ENCODE data around the gene NR2F2. TPM values are rescaled to one million over a fixed set of nuclear protein-coding genes. Genes with fewer than 3 reads are reported as not detected.

The NR2F2 gene
- total RNA-seq, 1 experiment from 2014 or later: 72.1 TPM

DNA sequence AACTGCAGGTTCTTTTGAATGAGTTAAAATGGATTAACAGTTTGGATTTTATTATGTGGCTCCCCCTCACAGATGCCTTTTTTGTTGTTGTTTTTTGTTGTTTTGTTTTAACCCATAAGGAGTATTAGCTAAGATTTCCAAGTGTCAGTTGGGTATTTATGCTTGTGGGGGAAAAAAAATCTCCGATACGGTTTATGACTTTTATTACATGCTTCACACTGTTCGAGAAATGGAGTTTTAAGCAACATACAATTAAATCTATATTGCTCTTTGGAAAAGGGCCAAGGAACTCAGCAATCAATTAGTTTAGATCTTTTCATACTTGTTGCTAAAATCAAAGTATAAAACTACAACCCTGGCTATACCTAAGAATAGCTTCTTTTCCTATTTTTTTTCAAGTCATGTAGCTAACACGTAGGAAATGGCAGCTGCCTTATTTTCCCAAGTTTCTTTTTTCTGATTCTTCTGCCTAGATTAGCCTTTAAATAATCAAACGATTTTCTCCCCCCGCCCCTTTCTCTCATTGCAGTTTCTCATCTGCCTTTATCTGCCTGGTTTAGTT, 16.0 kb downstream of the NR2F2 start:
- H3K79me2 ChIP-seq (ENCODE audit: low read depth): peaks cover 17% of the 10 kb centered on the region
- no peak overlapping the region for H3K27ac ChIP-seq
- TF ChIP-seq EZH2 (IDR thresholded peaks at IDR 0.05; ENCODE audit: low read depth): no peak
- TF ChIP-seq, protein P1, sequence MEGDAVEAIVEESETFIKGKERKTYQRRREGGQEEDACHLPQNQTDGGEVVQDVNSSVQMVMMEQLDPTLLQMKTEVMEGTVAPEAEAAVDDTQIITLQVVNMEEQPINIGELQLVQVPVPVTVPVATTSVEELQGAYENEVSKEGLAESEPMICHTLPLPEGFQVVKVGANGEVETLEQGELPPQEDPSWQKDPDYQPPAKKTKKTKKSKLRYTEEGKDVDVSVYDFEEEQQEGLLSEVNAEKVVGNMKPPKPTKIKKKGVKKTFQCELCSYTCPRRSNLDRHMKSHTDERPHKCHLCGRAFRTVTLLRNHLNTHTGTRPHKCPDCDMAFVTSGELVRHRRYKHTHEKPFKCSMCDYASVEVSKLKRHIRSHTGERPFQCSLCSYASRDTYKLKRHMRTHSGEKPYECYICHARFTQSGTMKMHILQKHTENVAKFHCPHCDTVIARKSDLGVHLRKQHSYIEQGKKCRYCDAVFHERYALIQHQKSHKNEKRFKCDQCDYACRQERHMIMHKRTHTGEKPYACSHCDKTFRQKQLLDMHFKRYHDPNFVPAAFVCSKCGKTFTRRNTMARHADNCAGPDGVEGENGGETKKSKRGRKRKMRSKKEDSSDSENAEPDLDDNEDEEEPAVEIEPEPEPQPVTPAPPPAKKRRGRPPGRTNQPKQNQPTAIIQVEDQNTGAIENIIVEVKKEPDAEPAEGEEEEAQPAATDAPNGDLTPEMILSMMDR (conservative IDR thresholded peaks at IDR 0.05): no peak
- BruUV-seq (replicated peaks): no TSS peak
- H4K20me1 ChIP-seq (ENCODE audit: insufficient read depth): peaks cover 5% of the 10 kb centered on the region
- no peaks in the 10 kb centered on the region for H3K9me3 ChIP-seq (ENCODE audit: insufficient read depth, low read depth)
- intact Hi-C loops (cut with micrococcal nuclease; ENCODE audit: unreplicated experiment): no loop called here
- POLR2A ChIA-PET (ENCODE audit: unreplicated experiment): no interaction called here
- no peak overlapping the region for H3K4me3 ChIP-seq
- CTCF ChIA-PET: interaction anchor here (0.7 kb wide), 1 partner anchor 586 kb away, joined by 3 read pairs; no protein-coding TSS in a partner anchor
- H3K4me1 ChIP-seq (replicated peaks; ENCODE audit: insufficient read depth): no peaks in the 10 kb centered on the region
- no peaks in the 10 kb centered on the region for H3K27me3 ChIP-seq (ENCODE audit: insufficient read depth, low read depth)
- no peak overlapping the region for H3K4me2 ChIP-seq
- no peak for DNase-seq
- peaks cover 13% of the 10 kb centered on the region; the same call in 1 of the 2 replicates for H3F3A ChIP-seq (ENCODE audit: insufficient read depth, low read depth)
- no peak overlapping the region for H2AFZ ChIP-seq
- H3K9me2 ChIP-seq (ENCODE audit: insufficient read depth): no peaks in the 10 kb centered on the region
- H3K36me3 ChIP-seq (ENCODE audit: low read depth): no peaks in the 10 kb centered on the region; the same call in 1 of the 2 replicates

DNA sequence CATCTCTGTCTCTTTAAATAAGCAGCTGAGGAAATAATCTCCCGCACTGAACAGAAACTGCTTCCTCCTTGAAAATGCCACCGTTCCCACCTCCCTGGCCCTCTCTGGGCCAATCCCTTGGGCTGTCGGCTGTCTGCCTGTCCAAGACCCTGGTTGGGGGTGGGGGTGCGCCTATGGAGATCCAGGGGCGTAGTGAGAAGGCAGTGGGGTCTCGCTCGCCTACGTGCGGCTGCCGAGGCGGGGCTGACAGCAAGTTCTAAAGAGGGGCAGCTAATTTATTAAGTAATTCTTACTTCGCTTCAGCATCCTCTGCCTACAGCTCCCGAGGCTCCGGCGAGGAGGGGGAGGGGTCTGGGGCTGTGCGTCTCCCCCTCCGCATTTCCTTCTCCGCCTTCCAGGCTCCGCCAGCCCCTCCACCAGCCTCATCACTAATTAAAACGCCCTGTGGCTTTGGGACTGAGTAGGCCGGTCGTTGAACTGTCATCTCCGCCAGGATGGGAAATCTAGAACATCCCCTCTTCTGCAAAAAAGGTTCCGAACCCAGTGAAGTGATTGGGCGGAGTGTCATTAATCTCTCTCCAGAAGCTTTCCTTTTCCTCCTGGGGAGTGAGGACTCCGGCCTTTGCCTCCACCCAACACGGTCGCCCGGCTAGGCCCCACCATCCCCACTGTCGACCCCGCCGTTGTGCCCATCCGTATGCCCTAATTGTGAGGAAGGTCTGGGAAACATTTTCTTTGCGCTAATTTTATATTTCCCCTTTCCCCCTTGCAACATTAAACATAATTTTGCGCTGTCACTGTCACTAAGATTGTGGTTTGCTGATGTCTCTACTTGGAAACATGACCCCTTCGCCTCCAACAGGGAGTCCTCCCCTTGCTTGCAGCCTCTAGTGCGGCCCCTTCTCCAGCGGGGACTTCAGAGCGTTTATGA, 16.9 kb downstream of the NR2F2 start:
- H3K4me1 ChIP-seq (replicated peaks; ENCODE audit: insufficient read depth): no peaks in the 10 kb centered on the region
- no peak overlapping the region for H2AFZ ChIP-seq
- H3K9me3 ChIP-seq (ENCODE audit: insufficient read depth, low read depth): no peaks in the 10 kb centered on the region
- H4K20me1 ChIP-seq (ENCODE audit: insufficient read depth): 0 out of 2 replicates have a peak, but pooled peaks cover 5% of the 10 kb centered on the region
- no peaks in the 10 kb centered on the region for H3K9me2 ChIP-seq (ENCODE audit: insufficient read depth)
- intact Hi-C loops (cut with micrococcal nuclease; ENCODE audit: unreplicated experiment): no loop called here
- CTCF ChIA-PET: no interaction called here
- H3K4me2 ChIP-seq: no peak overlapping the region
- H3K4me3 ChIP-seq: no peak overlapping the region
- DNase-seq: no peak
- H3K36me3 ChIP-seq (ENCODE audit: low read depth): no peaks in the 10 kb centered on the region; the same call in 1 of the 2 replicates
- H3K79me2 ChIP-seq (ENCODE audit: low read depth): peaks cover 7% of the 10 kb centered on the region; the same call in 1 of the 2 replicates
- H3K27me3 ChIP-seq (ENCODE audit: insufficient read depth, low read depth): no peaks in the 10 kb centered on the region
- H3K27ac ChIP-seq: no peak overlapping the region
- BruUV-seq (replicated peaks): no TSS peak
- peaks cover 13% of the 10 kb centered on the region; the same call in 1 of the 2 replicates for H3F3A ChIP-seq (ENCODE audit: insufficient read depth, low read depth)
- POLR2A ChIA-PET (ENCODE audit: unreplicated experiment): no interaction called here
- TF ChIP-seq, protein P1 (conservative IDR thresholded peaks at IDR 0.05): no peak
- TF ChIP-seq EZH2 (IDR thresholded peaks at IDR 0.05; ENCODE audit: low read depth): no peak

DNA sequence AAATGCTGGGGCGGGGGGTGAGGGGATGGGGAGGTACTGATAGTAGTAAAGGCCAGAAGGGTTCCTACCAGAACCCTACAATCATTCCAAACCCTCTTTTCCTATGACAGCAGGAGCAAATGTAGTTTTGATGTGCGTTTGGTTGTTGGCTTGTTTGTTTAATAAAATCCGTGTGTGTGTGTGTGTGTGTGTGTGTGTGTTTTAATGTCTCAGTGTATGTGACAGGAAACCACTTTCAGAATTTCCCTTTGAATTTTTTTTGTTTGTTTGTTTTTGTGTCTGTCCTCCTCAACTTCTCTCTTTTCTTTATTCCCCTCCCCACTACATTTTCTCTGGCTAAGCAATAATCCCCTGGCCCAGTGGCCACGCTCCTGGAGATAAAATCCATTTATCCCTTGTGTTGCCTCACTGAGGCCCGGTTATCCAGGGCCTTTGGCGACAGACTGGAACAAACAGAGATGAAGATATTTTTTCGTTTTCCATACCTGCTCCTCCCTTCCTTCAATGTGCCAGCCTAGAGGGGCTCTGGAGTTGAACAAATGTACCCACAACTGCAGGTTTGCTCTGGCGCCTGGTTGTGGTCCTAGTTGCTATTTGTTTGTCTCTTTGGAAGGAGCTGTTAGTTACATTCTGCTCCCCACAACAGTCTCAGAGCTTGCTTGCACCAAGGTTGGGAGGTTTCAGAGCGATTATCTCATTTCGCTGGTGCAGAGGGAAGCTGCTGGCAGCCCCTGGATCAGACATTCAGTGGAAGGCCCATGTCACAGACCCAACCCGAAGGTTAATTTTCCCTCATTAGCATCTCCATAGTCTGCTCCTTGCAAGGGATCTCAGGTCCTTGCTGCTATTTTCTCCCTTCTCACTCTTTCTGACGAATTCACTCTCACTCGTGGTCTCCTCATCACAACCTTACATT, 17.9 kb downstream of the NR2F2 start:
- no peaks in the 10 kb centered on the region; the same call in 1 of the 2 replicates for H3K36me3 ChIP-seq (ENCODE audit: low read depth)
- H3F3A ChIP-seq (ENCODE audit: insufficient read depth, low read depth): peaks cover 13% of the 10 kb centered on the region; the same call in 1 of the 2 replicates
- H3K27ac ChIP-seq: no peak overlapping the region
- H3K4me3 ChIP-seq: no peak overlapping the region
- no peak for TF ChIP-seq EZH2 (IDR thresholded peaks at IDR 0.05; ENCODE audit: low read depth)
- TF ChIP-seq, protein P1 (conservative IDR thresholded peaks at IDR 0.05): no peak
- no peaks in the 10 kb centered on the region for H3K27me3 ChIP-seq (ENCODE audit: insufficient read depth, low read depth)
- H3K9me3 ChIP-seq (ENCODE audit: insufficient read depth, low read depth): no peaks in the 10 kb centered on the region
- no peaks in the 10 kb centered on the region for H3K9me2 ChIP-seq (ENCODE audit: insufficient read depth)
- BruUV-seq (replicated peaks): no TSS peak
- intact Hi-C loops (cut with micrococcal nuclease; ENCODE audit: unreplicated experiment): no loop called here
- ChIA-PET POLR2A (ENCODE audit: unreplicated experiment) (interaction anchor here (0.6 kb wide), 1 partner anchor 21 kb away, joined by 6 read pairs; no protein-coding TSS in a partner anchor), CTCF (no interaction called here)
- H2AFZ ChIP-seq: no peak overlapping the region
- no peak for DNase-seq
- H3K79me2 ChIP-seq (ENCODE audit: low read depth): no peaks in the 10 kb centered on the region
- H3K4me1 ChIP-seq (replicated peaks; ENCODE audit: insufficient read depth): no peaks in the 10 kb centered on the region
- H3K4me2 ChIP-seq: no peak overlapping the region
- 0 out of 2 replicates have a peak, but pooled peaks cover 5% of the 10 kb centered on the region for H4K20me1 ChIP-seq (ENCODE audit: insufficient read depth)
